Non-pigmented ciliary epithelial cell (primary cell): ENCODE measurements around the gene PLEKHM1.
A peak's percentile ranks its signal among the peaks of the same experiment; 100 is the strongest.

ENCODE experiments used
- DNase-seq: peaks from one replicate; pipeline ENCODE4 v3.0.0-alpha.2; 2010; ENCODE audit warnings: low read depth

The PLEKHM1 gene

DNA sequence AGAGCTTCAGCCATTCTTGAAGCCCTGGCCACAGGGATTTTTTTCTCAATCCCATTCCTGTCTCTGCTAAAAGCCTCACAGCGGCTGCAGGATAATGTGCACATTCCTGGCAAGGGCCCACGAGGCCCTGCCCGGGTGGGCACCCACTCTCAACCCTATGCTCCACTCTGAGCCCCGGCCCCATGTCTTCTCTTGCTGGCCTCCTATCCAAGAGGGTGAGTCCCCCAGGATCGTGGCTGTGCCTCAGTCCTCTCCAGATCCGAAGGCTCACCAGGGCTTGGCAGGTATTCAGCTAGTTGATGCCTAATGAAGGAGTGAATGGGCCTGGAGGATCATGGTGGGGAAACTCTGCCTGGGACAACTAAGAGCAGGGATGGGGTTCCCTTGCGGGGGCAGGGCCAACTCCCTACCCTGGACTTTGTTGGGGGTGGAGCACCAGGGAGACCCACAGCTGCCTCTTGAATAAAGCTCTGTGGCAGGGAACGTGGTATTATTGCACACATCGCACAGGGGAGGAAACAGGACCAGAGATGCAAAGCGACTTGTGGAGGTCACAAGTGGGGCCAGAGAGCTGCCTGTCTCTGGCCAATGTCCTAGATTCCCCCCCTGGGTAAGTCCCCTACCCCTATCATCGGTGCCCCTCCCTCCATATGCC lies 63.2 kb downstream of the PLEKHM1 start:
- no peak for DNase-seq

DNA sequence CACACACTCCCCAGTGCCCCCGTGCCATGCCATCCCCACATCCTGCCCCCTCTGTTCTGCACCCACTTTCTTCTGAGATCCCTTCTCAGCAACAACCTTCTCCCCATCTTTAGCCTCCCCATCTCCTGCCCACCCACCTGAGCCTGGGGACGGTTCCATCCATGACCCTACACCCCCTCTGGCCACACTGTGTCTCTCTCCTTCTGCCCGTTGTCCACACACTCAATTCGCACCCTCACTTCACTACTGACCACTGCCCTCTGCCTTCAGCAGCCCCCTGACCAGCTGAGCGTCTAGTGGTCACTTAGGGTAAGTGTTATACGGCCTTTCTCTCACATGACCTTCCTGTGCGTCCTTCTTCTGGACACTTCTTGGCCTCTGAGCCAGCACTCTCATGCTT lies 64.0 kb downstream of the PLEKHM1 start:
- no peak for DNase-seq

DNA sequence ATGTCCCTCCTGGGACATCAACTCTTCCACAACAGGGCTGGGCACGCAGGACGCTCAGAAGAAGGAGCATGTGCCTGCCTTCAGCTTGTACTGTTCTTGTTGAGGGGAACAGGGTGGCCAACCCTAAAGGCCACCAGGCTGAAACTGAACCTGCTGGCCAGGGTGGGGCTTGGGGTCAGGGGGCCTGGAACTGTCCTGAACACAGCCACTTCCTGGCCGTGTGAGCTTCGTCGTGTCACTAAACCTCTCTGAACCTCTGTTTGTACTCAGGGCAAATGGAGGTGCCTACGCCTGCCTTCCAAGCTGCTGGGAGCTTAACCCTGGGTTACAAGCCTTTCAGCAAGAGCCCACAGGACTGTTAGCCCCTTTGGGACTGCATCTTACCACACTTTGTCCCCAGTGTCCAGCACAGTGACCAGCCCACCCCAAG lies 64.5 kb downstream of the PLEKHM1 start:
- no peak for DNase-seq

DNA sequence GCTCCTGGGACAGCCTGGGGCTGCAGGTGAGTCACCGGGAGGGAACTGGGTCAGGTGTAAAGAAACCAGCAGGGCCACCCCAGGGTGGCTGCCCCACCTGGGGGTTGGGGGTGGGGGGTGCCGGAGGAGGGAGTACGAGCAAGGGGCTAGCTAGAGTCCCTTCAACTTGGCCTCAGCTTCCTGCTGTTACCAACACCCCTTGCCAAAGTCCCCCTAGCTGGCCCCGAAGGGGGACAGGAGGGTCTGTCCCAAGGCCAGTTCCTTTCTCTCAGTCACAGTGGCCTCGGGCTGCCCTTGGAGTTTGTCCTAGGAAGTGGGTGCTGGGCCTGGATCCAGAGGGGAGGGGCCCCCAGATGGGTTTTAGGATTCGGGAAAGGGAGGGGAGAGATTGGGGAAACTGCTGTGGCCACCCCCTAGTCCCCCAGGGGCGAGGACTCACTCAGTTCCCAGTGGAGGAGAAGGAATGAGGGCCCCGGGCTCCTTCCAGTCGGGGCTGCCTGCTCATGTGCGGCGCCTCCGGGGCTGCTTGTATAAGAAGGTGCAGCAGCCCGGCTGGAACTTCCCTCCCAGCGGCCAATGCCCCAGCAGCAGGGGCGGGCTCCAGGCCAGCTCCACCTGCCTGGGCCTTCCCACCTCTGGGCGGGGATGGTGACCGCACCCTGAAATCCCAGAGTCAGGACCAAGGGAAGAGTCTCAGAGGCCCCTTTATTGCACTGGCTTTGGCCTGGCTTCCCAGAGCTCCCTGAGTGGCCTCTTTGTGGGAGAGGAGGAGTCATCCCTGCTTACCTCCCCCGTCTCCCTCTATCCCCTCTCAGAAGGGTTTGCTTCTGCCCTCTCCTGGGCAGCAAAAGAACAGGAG lies 65.2 kb downstream of the PLEKHM1 start:
- peak; percentile 37 for DNase-seq

DNA sequence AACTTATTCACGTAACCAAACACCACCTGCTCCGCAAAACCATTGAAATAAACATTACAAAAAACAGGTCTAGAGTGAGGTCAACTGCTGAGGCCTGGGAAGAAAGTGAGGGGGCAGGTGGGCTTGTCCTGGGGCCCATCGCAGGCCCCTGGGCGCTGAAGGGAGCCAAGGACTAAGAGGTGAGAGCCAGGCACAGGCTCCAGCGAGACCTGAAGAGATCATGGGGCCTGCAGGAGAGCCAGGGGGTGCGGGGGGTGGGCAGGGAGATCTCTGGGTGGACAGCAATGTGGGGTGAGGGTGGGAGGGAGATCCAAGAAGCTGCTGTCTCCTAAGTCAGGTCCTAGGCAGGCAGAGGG lies 65.8 kb downstream of the PLEKHM1 start:
- DNase-seq, result no peak

DNA sequence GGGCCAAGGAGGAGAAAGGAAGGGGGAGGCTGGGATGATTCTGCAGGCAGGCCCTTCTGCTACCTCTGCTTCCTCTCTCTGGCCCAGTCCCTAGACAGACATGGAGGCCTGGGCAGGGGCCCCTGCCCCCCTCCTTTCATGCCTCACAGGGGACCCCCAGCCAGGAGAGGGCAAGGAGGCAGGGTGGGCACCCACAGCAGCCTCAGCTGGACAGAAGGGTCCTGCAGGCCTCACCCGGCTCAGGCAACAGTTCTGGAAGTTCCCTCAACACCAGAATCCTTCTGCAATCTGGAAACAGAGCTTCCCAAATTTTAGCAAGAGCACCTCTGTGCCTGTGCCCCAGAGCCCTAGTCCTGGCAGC lies 66.6 kb downstream of the PLEKHM1 start:
- no peak for DNase-seq

DNA sequence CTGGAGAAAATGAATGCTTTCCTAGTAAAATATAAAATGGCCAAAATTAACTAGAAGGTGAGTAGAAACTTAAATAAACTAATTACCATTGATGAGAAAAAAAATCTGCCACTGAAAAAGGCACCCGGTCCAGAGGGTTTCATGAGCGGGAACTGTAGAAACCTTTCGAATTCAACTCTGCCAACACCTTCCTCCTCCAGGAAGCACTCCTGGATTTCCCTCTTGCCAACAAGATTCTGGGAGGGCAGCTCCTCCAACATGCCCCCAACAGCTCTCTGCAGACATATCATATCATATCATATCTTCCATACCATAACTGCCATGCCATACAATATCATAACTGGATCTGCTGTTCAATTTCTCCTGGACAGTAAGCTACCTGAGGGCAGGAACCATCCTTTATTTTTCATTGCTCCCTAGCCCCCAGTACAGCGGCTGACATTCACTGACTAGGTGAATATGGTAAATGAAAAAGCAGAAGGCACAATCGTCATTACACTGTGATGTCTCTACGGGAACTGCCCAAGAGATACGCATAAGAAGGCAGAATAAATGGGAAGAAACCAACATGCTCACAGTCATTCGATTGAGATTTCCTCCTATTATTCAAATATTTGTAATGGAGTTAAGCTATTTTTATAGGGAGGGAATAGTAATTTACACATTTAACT lies 67.1 kb downstream of the PLEKHM1 start:
- DNase-seq, result no peak

DNA sequence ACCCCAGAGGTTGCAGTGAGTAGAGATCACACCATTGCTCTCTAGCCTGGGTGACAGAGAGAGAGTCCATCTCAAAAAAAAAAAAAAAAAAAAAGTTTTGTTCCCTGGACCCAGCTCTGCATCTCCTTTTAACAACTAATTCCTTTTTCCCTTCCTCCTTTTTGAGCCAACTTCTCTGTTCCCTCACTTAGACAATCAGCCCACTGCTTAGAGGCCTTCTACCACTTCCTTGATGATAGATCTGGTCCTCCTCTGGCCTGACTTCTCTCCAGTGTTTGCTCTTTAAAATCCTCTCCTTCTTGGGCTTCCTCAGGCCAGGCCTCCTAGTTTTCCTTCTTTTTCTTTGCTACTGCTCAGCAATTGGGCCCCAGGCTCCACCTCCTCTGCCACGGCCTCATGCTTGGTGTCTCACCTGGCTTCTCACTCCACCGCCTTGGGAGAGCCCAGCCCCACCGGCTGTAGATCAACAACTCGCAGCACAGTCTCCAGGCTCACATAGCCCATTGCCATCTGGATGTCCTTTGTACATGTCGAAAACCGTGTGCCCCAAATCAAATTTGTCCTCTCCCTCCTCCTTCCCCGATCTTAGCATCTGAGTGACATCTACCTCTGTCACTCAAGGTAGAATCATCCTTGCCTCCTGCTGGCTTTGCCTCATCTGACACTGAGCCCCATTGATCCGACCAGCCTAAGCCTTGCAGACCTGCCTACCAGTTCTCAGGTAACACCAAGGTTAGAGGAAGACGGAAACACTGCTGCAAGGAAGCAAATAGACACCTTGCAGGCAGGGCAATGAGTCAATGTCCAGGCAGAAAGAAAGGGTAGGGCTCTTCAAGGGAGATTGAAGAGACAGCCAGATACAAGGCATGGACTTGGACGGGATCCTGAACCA lies 75.3 kb downstream of the PLEKHM1 start:
- no peak for DNase-seq

DNA sequence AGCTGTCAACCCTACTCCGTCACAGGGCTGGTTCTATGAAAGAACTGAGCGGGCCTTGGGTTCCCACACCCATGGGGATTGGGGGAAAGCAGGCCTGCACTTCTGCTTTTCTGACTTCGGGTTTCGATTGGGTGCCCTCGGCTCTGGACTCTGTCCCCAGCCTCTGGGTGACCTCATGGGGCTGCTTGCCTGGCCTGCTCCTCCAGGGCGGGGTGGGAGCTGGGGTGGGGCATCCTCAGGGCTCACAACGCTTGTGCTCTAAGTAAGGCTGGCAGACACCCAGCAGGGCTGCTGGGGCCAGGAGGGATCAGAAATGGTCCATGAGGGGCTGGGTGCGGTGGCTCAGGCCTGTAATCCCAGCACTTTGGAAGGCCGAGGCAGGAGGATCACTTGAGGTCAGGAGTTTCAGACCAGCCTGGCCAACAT lies 77.0 kb downstream of the PLEKHM1 start:
- DNase-seq, result no peak

DNA sequence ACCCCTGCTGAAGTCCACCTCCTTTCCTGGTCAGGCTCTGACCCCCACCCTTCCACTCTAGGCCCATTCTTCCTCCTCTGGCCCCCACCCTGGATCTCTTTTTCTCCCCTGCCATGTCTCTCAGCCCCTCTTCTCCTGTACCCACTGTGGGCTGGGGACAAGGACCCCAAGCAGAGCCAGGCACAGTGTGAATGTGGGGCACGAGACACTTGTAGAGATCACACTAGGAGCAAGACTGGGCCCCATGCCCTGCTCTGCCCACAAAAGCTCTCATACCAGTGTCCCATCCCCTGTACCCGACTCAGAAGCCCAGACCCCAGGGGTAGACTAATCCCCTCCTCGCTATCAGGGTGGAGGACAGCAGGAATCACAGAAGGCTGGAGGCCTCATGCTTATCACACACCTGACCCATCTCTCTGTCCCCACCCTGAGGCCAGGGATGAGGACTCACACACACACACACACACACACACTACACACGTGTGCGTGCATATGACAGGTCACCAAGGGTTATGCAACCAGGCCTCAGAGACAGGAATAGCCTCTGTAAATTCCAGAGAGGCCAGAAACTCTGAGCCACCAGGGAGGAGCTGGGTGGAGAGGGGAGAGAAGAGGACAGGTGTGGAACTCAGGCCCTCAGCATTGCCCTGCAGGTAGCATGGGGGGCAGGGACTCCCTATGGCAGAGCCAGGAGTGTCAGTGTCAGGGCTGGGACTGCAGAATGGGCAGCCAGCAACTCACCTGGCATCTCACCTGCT lies 79.0 kb downstream of the PLEKHM1 start:
- DNase-seq, result no peak

DNA sequence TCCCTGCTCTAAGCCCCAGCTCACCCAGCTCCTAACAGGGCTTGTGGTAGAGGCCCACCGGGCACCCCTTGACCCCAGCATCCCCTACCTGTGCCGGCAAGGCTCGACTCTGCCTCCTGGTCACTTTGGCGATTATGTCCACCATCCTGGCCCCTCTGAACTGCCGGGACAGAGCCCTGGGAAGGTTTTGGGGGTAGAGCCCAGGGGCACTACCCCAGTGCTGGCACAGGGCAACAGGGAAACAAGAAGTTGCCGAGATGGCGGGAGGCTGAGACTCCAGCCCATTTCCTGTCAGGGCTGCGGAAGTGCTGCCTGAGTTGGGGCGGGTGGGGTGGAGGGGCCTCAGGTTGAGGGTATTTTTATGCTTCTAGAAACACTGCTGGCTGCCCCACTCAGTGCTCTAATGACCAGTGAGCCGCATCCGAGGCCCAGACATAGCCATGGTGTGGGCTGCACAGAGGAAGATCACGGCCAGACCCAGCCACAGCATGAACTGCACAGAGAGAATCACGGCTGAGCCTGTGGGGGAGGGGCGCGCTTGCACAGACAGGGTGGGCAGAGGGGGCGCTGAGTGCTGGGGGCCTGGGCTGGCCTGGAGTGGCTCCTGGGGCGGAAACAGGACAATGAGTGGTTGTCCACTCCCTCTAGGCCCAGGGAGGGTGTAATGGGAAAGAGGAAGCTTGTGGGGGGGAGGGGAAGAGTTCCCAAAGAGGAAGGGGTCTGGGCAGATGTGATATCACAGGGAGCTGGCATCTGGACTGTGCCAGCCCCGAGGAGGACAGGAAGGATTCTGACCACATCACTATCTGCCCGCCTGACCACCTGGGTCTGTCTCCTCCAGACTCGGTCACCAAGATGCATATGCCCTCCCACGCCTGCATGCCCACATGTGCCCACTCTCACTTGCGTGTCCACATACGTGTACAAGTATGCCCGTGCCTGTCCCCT lies 80.1 kb downstream of the PLEKHM1 start:
- no peak for DNase-seq

DNA sequence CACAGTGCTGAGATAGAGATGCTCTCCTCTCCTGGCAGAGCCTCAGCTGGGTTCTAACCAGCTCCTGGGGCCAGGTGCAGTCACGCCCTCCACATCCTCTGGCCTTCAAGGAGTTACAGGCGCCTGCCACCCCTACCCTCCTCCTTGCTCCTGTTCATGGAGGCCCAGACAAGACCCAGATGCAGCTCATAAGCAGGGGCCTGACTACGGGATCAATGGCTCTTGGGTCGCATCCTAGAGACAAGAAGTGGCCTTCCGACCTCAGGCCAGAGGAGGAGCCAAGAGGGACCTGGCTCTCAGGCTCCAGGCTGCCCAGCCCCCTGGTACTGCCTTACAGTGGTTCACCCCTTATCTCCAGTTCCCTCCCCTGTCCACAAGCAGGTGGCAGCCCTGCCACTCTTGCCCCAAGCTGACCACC lies 80.9 kb downstream of the PLEKHM1 start:
- DNase-seq, result no peak

DNA sequence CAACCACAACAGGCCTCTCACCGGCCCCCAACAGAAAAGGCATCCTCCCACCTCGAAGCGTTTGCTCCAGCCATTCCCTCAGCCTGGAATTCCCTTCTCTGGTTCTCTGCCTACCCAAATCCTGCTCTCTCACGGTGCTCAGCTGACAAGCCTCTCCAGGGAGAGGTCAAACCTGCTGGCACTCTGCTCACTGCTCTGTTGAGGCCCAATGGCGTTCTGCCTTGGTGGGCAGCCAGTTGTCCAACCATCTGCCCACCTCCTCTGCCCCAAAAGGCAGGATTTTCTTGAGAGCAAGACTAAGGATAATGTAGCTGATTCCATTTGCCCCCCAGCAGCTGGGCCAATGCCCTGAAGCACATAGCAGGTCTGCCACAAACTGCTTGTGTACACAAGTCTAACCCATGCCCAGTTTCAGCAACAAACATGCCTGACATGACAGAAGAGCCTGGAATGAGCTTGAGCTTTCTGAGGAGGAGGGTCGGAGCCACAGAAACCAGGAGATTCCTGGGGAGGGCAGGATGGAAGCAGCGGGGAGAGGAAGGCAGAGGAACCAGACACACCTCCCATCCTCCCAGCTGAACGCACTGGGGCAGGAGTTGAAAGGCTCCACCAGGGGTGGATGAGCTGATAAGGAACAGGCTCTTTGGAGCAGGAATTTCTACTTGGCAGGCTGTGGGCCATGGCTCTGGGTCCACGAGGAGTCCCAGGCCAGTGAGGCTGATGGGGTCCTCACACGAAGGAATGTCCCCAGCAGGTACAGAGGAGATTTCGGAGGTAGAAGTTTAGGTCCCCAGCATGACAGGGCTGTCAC lies 81.7 kb downstream of the PLEKHM1 start:
- no peak for DNase-seq

DNA sequence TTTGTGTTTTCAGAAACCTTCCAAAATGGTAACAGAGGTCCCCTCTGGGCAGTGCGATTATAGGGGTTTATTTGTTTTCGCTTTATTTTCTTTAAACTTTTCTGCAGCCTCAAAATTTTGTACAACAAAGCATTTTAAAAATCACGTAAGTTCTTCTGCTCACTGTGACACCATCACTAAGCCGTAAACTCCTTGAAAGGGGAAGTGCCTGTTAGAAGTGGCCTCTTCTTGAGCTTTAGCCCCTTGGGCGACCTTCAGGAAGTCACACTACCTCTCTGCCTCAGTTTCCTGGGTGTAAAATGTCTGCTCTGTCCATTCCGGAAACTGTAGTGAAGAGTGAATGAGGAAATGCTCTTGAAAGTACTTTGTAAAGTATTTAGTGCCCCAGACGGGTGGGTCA lies 84.4 kb downstream of the PLEKHM1 start:
- no peak for DNase-seq

DNA sequence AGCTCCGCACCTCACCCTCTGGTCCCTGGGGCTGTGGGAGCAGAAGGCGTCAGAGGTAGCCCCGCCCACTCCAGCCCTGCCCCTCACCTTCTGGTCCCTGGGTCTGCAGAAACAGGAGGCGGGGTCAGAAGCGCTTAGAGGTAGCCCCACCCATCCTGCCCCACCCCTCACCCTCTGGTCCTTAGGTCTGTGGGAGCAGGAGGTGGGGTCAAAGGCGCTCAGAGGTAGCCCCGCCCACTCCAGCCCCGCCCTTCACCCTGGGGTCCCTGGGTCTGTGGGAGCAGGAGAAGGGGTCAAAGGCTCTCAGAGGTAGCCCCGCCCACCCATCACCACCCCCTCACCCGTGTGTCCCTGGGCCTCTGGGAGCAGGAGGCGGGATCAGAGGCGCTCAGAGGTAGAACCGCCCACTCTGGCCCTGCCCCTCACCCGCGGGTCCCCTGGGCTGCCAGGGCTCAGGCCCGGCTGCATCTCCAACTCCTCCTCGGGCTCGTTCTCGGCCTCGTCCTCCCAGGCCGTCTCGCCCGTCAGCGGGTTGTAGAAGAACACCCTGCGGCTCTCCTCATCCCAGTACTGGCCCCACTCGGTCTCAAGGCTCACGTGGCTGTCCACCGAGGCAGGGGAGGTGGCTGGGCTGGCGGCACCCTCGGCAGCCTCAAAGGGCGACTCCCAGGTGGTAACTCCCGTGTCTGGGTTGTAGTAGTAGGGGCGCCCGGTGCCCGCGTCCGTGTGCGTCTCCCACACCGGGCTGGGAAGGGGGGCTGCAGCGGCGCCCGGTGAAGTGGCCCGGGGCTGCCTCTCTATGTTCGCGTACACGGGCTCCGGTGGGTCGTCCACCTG lies 85.1 kb downstream of the PLEKHM1 start:
- no peak for DNase-seq

DNA sequence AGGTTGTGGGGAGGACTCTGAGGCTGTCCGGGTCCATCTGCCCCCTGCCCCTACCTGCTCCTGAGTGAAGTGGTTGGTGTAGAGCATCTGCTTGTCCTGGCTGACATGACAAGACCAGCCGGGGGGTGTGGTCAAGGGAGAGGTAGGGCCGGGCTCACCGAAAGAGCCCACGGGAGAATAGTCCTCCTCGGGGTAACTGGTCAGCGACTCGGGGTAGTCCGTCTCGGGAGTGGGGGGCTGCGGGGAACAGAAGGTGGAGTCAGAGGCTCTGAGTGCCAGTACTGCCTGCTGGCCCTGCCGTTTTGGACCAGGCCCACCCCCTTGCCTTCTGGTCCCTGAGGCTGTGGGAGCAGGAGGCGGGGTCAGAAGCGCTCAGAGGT lies 85.7 kb downstream of the PLEKHM1 start:
- DNase-seq, result no peak

DNA sequence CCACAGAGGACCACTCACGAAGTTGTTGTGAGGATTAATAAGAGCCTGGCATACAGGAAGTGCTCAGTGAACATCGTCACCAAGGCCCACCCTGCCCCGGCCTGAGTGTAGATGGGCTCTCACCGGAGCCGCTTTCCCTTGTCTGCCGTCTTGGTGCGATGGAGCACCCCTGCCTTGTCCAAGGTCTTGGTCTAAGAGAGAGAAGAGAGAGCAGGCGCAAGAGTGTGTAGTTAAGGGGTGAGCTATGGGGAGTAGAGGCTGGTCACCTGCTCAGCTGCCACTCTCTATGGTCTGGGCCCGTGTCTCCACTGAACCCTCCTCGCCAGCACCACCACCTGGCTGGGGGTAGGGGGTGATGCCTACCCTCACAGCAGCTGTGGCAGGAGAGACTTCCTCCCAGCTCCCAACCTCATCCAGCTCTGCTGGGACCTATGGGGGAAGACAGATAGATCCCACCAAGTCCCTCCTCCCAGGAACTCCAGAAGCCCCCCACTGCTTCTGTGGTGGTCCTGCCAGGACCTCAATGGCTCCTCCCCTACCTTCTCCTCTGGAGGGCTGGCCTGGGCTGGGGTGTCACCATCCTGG lies 86.5 kb downstream of the PLEKHM1 start:
- no peak for DNase-seq

DNA sequence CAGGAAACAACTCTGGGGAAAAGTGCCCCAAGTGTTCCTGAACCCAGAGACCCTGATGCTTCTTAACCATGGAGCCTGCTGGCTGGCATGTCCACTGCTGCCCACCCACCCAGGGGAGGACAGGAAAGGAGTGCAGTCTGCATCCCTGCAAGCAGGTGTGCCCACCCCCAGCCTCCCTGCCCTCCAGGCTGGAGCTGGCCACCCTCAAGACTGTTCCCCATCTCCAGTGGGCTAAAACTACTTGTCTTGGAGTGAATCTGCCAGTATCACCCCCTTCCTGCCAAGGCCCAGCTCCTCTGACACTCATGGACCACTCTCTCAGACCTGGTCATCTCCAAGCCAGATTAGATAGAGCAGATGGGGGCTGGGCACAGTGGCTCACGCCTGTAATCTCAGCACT lies 87.6 kb downstream of the PLEKHM1 start:
- DNase-seq, result no peak
